CD14-positive monocyte (primary cell): ENCODE results near the gene SCARB1. TPM values are rescaled to one million over a fixed set of nuclear protein-coding genes. Genes with fewer than 3 reads are reported as not detected.

Source experiments
- DNase-seq, 3 donors: peaks; one replicate each; pipeline ENCODE4 v3.0.0-alpha.2; 2011 to 2022
- H2AFZ ChIP-seq: 2 replicates; pipeline ENCODE4 v1.6.0; 2012; ENCODE audit warnings: mild to moderate bottlenecking, low read depth, low read length, inconsistent platforms; ENCODE audit not compliant: insufficient read depth, poor library complexity, severe bottlenecking
- H3K27ac ChIP-seq, 2 donors: 1 replicate in 1 of 2; 2 replicates in 1 of 2; pipeline ENCODE4 v1.5.1; 2012 to 2013; ENCODE audit warnings: low read length in 2 of 2, control low read depth in 1 of 2, inconsistent platforms in 1 of 2, low read depth in 1 of 2, mild to moderate bottlenecking in 1 of 2
- H3K27me3 ChIP-seq, 2 donors: one replicate each; pipeline versions ENCODE4 v1.6.0 to v1.6.1; 2011 to 2013; ENCODE audit warnings: low read length in 2 of 2; ENCODE audit not compliant: control insufficient read depth in 2 of 2, insufficient read depth in 2 of 2
- H3K36me3 ChIP-seq, 2 donors: replicated peaks in 1 of 2; 1 replicate in 1 of 2; 2 replicates in 1 of 2; pipeline versions ENCODE4 v1.5.1 to v1.6.1; 2012 to 2013; ENCODE audit warnings: low read length in 2 of 2, control low read depth in 1 of 2, inconsistent platforms in 1 of 2, mild to moderate bottlenecking in 1 of 2; ENCODE audit not compliant: insufficient read depth in 2 of 2, control insufficient read depth in 1 of 2
- H3K4me1 ChIP-seq, 2 donors: 1 replicate in 1 of 2; 2 replicates in 1 of 2; pipeline versions ENCODE4 v1.5.1 to v1.6.1; 2012 to 2013; ENCODE audit warnings: low read length in 2 of 2, control low read depth in 1 of 2, inconsistent platforms in 1 of 2, mild to moderate bottlenecking in 1 of 2, moderate library complexity in 1 of 2; ENCODE audit not compliant: insufficient read depth in 2 of 2, control insufficient read depth in 1 of 2
- H3K4me2 ChIP-seq: replicated peaks from 2 replicates; pipeline ENCODE3; 2012; ENCODE audit warnings: low read length, moderate library complexity, mild to moderate bottlenecking; ENCODE audit not compliant: poor library complexity, severe bottlenecking; ENCODE audit errors: extremely low read depth
- H3K4me3 ChIP-seq, 3 experiments: fragments of 200-600 bp in 1 of 3; sonication (generic) in 1 of 3; replicated peaks in 1 of 3; 1 replicate in 2 of 3; 2 replicates in 1 of 3; pipeline ENCODE4 v1.5.1; 2011 to 2013; ENCODE audit warnings: low read length in 3 of 3, mild to moderate bottlenecking in 3 of 3, control low read depth in 2 of 3, low read depth in 2 of 3, inconsistent platforms in 1 of 3, moderate library complexity in 1 of 3
- H3K79me2 ChIP-seq: 2 replicates; pipeline ENCODE4 v1.6.0; 2012; ENCODE audit warnings: mild to moderate bottlenecking, control low read depth, inconsistent platforms, low read length, moderate library complexity; ENCODE audit not compliant: insufficient read depth
- H3K9ac ChIP-seq: 2 replicates; pipeline ENCODE4 v1.6.0; 2017; ENCODE audit warnings: low read length, mild to moderate bottlenecking; ENCODE audit not compliant: insufficient read depth, poor library complexity, severe bottlenecking
- H3K9me3 ChIP-seq, 2 donors: replicated peaks in 1 of 2; 1 replicate in 1 of 2; 2 replicates in 1 of 2; pipeline versions ENCODE4 v1.5.1 to v1.6.1; 2012 to 2013; ENCODE audit warnings: low read length in 2 of 2, control low read depth in 1 of 2; ENCODE audit not compliant: control insufficient read depth in 1 of 2, insufficient read depth in 1 of 2
- H4K20me1 ChIP-seq: 2 replicates; pipeline ENCODE4 v1.6.0; 2012; ENCODE audit warnings: mild to moderate bottlenecking, low read length, control low read depth, moderate library complexity; ENCODE audit not compliant: insufficient read depth
- H3K27ac Mint-ChIP-seq, 7 donors: one replicate each; pipeline ENCODE4 v1.8.0; 2020; ENCODE audit warnings: mild to moderate bottlenecking in 7 of 7, mixed read lengths in 7 of 7, moderate library complexity in 6 of 7, inconsistent platforms in 2 of 7
- H3K27me3 Mint-ChIP-seq, 3 donors: one replicate each; pipeline ENCODE4 v1.8.0; 2021 to 2022; ENCODE audit warnings: low read depth in 3 of 3, mild to moderate bottlenecking in 3 of 3, mixed read lengths in 3 of 3, moderate library complexity in 3 of 3, inconsistent platforms in 1 of 3
- H3K36me3 Mint-ChIP-seq, 2 donors: one replicate each; pipeline ENCODE4 v1.8.0; 2020; ENCODE audit warnings: mixed read lengths in 2 of 2, inconsistent platforms in 1 of 2, mild to moderate bottlenecking in 1 of 2
- H3K4me1 Mint-ChIP-seq: one replicate; pipeline ENCODE4 v1.8.0; 2020; ENCODE audit warnings: mild to moderate bottlenecking, mixed read lengths
- H3K4me3 Mint-ChIP-seq, 2 donors: one replicate each; pipeline ENCODE4 v1.8.0; 2020; ENCODE audit warnings: mild to moderate bottlenecking in 2 of 2, mixed read lengths in 2 of 2, moderate library complexity in 1 of 2
- H3K9me3 Mint-ChIP-seq, 7 donors: one replicate each; pipeline ENCODE4 v1.8.0; 2020 to 2022; ENCODE audit warnings: mixed read lengths in 7 of 7, mild to moderate bottlenecking in 6 of 7, moderate library complexity in 6 of 7, inconsistent platforms in 2 of 7
- WGBS: methylation state at CpG from one replicate; pipeline ENCODE4 v1.1.5; 2013; ENCODE audit warnings: missing lambda C conversion rate; ENCODE audit not compliant: insufficient coverage; 5-methylcytosine and 5-hydroxymethylcytosine counted together
- intact Hi-C, 2 donors: fragments of 100-400 bp; cut with micrococcal nuclease; formaldehyde crosslinking; loops; one replicate each; pipeline versions ENCODE4 v1.15.0 to v1.15.1; 2023
- polyA plus RNA-seq, 3 donors: library from polyadenylated mRNA; depleted of rRNA in 1 of 3; unstranded in 2 of 3; stranded (reverse) in 1 of 3; fragments of 300-500 nt in 2 of 3; fragments of >200 nt in 1 of 3; fragmentation: Illumina TruSeq in 2 of 3; gene quantifications; 1 replicate in 2 of 3; 2 replicates in 1 of 3; pipeline ENCODE4 v1.2.3, GENCODE V29; 2012 to 2021
- TF ChIP-seq, protein P1 (sequence below): fragments of 200-600 bp; IDR thresholded peaks from one replicate; pipeline ENCODE4 v1.8.0; 2022; ENCODE audit warnings: antibody characterized with exemption, mild to moderate bottlenecking

Gene SCARB1
- polyA plus RNA-seq, 3 donors, result 13.1 to 34.3 (median 15.2) TPM

DNA sequence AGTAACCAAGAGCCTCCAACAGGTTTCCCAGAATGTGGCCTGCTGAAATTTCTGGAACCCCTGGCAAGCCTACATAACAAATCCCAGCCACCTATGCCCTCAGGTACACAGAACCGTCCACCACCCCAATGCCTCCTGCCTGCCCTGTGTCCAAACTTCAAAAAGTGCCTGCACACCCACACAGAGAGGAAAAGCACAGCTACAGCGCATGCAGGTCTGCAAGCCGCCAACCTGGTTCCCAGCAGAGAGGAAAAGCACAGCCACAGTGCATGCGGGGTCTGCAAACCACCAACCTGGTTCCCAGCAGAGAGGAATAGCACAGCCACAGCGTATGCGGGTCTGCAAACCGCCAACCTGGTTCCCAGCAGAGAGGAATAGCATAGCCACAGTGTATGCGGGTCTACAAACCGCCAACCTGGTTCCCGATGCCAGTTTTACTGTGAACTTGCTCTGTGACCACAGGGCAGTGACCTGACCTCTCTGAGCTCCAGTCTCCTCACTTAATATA is 113.5 kb downstream of the SCARB1 start:
- peaks cover 0 to 5% (median 2%) of the 10 kb centered on the region in 3 donors for H3K27me3 Mint-ChIP-seq
- peaks cover 5 to 7% of the 10 kb centered on the region in 2 donors for H3K36me3 Mint-ChIP-seq
- Histone ChIP-seq H3K9me3 (peaks cover 0 to 5% of the 10 kb centered on the region in 2 donors), H3K36me3 (no peaks in the 10 kb centered on the region), H3K9ac (no peak overlapping the region), H4K20me1 (no peaks in the 10 kb centered on the region), H3K27ac (no peak overlapping the region), H3K4me2 (no peak overlapping the region), H2AFZ (no peak overlapping the region), H3K4me3 (no peak overlapping the region), H3K79me2 (no peaks in the 10 kb centered on the region), H3K27me3 (no peaks in the 10 kb centered on the region), H3K4me1 (peaks cover 74 to 96% of the 10 kb centered on the region in 2 donors)
- no peak for DNase-seq
- intact Hi-C loops, result no loop called here
- H3K27ac Mint-ChIP-seq, result peak overlapping the region in 1 of 7 donors; percentile 19
- WGBS, result 64% methylated on average over 9 of the region's 10 CpGs
- peaks cover 92% of the 10 kb centered on the region for H3K4me1 Mint-ChIP-seq
- no peak overlapping the region for H3K4me3 Mint-ChIP-seq
- TF ChIP-seq, protein P1, sequence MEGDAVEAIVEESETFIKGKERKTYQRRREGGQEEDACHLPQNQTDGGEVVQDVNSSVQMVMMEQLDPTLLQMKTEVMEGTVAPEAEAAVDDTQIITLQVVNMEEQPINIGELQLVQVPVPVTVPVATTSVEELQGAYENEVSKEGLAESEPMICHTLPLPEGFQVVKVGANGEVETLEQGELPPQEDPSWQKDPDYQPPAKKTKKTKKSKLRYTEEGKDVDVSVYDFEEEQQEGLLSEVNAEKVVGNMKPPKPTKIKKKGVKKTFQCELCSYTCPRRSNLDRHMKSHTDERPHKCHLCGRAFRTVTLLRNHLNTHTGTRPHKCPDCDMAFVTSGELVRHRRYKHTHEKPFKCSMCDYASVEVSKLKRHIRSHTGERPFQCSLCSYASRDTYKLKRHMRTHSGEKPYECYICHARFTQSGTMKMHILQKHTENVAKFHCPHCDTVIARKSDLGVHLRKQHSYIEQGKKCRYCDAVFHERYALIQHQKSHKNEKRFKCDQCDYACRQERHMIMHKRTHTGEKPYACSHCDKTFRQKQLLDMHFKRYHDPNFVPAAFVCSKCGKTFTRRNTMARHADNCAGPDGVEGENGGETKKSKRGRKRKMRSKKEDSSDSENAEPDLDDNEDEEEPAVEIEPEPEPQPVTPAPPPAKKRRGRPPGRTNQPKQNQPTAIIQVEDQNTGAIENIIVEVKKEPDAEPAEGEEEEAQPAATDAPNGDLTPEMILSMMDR, result no peak
- peaks cover 3 to 14% (median 10%) of the 10 kb centered on the region in 7 donors for H3K9me3 Mint-ChIP-seq

DNA sequence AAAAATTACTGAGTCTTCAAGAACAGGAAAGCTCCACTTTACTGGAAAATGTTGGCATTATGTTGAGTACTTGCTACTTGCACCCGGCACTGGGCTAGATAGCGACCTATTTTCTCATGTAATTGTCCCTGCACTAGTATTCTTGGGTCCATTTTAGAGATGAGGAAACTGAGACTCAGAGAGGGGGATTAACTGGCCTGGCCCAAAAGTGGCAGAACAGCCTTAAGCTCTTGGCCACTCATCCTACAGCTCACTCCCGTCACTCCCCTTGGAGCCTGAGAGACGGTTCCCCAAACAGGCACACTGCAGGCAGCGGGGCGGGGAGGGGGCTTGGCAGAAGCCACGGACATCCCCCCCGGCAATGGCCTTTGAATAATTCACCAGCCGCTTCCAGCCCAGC is 113.9 kb downstream of the SCARB1 start:
- peaks cover 0 to 5% (median 2%) of the 10 kb centered on the region in 3 donors for H3K27me3 Mint-ChIP-seq
- peak overlapping the region in 1 of 7 donors; percentile 19 for H3K27ac Mint-ChIP-seq

More for the DNA sequence above, 113.9 kb downstream of the SCARB1 start:
- DNase-seq, result no peak
- Mint-ChIP-seq H3K9me3 (peaks cover 3 to 14% (median 10%) of the 10 kb centered on the region in 7 donors), H3K36me3 (peaks cover 5 to 7% of the 10 kb centered on the region in 2 donors), H3K4me1 (peaks cover 91% of the 10 kb centered on the region), H3K4me3 (no peak overlapping the region)
- H2AFZ ChIP-seq, result no peak overlapping the region
- H3K9me3 ChIP-seq, result peaks cover 0 to 5% of the 10 kb centered on the region in 2 donors
- H4K20me1 ChIP-seq, result no peaks in the 10 kb centered on the region
- H3K4me2 ChIP-seq, result no peak overlapping the region
- H3K27ac ChIP-seq, result no peak overlapping the region
- H3K36me3 ChIP-seq, result no peaks in the 10 kb centered on the region
- no peaks in the 10 kb centered on the region for H3K27me3 ChIP-seq
- 86% methylated on average over 6 of the region's 9 CpGs for WGBS
- intact Hi-C loops, result loop anchor here (5.0 kb wide), 1 partner anchor 67 kb away; no protein-coding TSS in a partner anchor
- H3K4me1 ChIP-seq, result peaks cover 69 to 94% of the 10 kb centered on the region in 2 donors
- no peak overlapping the region for H3K4me3 ChIP-seq
- TF ChIP-seq, protein P1, result no peak
- no peak overlapping the region for H3K9ac ChIP-seq
- H3K79me2 ChIP-seq, result no peaks in the 10 kb centered on the region
